Measurements from ENCODE around the gene PRSS21.

The PRSS21 gene

GRCh38 chr16:2808181-2808580 lies 8.9 kb upstream of the PRSS21 start:
- no peak for DNase-seq

- DNase-seq = no peak
Observed at GRCh38 chr16:2809149-2809760, 7.8 kb upstream of the PRSS21 start.

GRCh38 chr16:2810651-2811050 lies 6.4 kb upstream of the PRSS21 start:
- no peak for DNase-seq

- no peak for DNase-seq
Observed at GRCh38 chr16:2811703-2812471, 5.2 kb upstream of the PRSS21 start.

GRCh38 chr16:2813771-2814221 lies 3.2 kb upstream of the PRSS21 start:
- no peak for DNase-seq

- DNase-seq = no peak
Observed at GRCh38 chr16:2814551-2815298, 2.3 kb upstream of the PRSS21 start.

- no peak for DNase-seq
Observed at GRCh38 chr16:2815299-2815771, 1.7 kb upstream of the PRSS21 start.

- no peak for DNase-seq
Observed at GRCh38 chr16:2817340-2818271, 569 bp downstream of the PRSS21 start.

- DNase-seq = no peak
Observed at GRCh38 chr16:2818272-2818876, 1.3 kb downstream of the PRSS21 start.

- no peak for DNase-seq
Observed at GRCh38 chr16:2819179-2819938, 2.3 kb downstream of the PRSS21 start.

GRCh38 chr16:2819939-2820835 lies 3.1 kb downstream of the PRSS21 start:
- no peak for DNase-seq

GRCh38 chr16:2820836-2821486 lies 3.9 kb downstream of the PRSS21 start:
- DNase-seq = no peak

GRCh38 chr16:2821487-2822157 lies 4.6 kb downstream of the PRSS21 start:
- DNase-seq = no peak

GRCh38 chr16:2822158-2822495 lies 5.1 kb downstream of the PRSS21 start:
- DNase-seq = no peak

GRCh38 chr16:2822496-2822895 lies 5.5 kb downstream of the PRSS21 start:
- no peak for DNase-seq

- no peak for DNase-seq
Observed at GRCh38 chr16:2824626-2825025, 7.6 kb downstream of the PRSS21 start.

GRCh38 chr16:2825049-2825742 lies 8.2 kb downstream of the PRSS21 start:
- DNase-seq = no peak

GRCh38 chr16:2825906-2826305 lies 8.9 kb downstream of the PRSS21 start:
- no peak for DNase-seq

Measured in GF-D8 (cell line).